ENCODE results near the gene PARP2.
"Not testable (repeated sequence)": the region's sequence is repeated elsewhere in the genome, so short reads cannot be mapped to it uniquely, and the experiment has no call there.

Gene PARP2

GRCh38 chr14:20347747-20348146, 4.3 kb downstream of the PARP2 start:
- no peak for DNase-seq

DNA sequence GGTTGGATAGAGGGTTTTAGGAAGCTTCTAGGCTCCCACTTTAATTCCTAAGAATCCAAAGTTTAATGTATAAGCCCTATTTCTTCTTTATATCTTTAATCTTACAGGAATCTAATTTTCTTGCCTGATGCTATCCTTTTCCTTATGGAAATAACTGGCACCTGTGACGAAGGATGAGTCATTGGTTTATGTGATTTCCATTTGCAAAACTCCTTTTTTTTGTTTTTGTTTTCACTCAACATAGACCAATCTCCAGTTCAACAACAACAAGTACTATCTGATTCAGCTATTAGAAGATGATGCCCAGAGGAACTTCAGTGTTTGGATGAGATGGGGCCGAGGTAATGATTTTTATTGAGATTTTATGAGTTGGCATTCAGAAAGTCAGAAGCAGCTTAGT, 6.8 kb downstream of the PARP2 start:
- DNase-seq, result no peak

GRCh38 chr14:20350860-20351259, 7.4 kb downstream of the PARP2 start:
- DNase-seq, result no peak

DNA sequence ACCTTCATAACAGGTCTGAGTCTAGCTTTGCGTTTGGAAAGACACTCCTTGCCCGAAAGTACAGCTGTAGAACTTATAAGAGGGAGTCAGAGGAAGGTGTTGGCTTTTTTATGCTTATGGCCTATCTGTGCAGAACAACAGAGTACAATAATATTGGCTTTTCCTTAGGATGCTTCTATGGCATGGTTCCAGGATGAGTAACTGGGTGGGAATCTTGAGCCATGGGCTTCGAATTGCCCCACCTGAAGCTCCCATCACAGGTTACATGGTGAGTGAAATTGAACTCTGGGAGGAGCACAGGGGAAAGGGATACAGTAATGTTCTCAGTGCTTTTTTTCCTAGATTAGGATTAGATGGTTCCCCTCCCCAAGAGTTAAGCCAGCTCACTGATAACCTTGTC, 13.0 kb downstream of the PARP2 start:
- DNase-seq, result no peak

DNA sequence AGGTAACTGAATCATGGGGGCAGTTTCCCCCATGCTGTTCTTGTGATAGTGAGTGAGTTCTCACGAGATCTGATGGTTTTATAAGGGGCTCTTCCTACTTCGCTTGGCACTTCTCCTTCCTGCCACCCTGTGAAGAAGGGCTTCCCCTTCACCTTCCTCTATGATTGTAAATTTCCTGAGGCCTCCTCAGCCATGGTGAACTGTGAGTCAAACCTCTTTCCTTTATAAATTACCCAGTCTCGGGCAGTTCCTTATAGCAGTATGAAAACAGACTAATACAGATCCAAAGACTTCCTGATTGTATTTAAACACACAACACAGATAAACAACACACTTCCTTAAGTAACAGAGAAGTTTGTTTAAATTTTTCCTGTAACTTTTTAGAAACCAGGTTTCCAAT, 15.0 kb downstream of the PARP2 start:
- DNase-seq, result not testable (repeated sequence)

DNA sequence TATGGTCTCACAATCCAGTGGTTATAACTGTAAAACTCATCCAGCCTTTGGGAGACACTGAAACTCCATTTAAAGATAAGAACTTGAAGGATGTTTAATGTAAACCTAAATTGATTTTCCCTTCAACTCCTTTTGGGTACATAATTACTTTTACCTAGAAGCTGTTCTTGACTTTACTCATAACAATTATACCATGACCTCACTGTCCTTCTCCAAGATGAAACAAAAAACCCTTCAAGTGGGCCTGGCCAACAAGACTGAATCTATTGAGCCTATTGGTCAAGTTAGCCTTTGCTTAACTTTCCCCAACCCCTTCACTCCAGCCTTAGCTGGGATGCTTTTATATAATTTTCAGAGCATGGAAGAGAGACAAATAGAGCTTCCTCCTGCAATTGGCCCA, 22.5 kb downstream of the PARP2 start:
- no peak for DNase-seq

GRCh38 chr14:20372796-20373195, 29.4 kb downstream of the PARP2 start:
- no peak for DNase-seq

- no peak for DNase-seq
Measured at GRCh38 chr14:20375471-20375870, 32.0 kb downstream of the PARP2 start.

DNA sequence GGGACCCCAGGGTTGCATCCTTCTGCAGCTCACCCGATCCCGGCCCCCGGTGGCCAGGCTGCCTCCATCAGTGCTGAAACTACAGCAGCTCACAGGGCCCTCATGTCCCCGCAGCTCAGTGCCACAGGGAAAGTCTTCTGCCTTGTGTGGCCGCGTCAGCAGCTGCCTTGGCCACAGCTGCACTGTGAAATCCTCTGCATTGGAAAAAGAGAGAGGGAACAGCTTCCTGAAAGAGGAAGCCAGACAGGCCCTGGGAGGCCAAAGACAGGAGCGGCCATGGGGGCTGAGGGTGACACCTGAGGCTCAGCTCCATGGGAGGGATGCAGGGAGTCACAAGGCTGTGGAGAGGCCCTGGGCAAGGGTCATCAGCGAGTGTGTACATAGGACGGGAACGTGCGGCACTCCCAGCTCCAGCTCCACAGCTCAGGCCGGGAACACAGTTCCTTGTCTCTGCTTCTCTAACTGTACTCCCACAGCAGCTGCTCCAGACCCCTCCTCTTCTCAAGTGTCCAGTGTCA, 32.7 kb downstream of the PARP2 start:
- no peak for DNase-seq

DNA sequence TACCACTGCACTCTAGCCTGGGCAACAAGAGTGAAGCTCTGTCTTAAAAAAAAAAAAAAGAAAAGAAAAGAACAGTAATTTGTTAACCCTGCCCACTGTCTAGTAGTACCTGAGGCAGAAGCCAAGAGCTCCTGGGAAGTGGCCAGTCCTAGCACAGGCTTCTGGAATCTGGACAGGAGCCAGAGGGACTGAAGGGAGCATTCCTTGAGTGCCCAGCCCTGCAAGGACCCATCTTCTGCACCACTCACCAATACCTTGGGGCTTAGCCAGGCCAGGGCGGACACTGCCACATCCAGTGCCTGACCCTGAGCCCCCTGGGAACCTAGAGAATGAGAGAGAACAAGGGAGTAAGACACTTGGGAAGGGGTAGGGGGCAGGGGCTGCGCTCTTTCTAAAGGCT, 33.7 kb downstream of the PARP2 start:
- DNase-seq, result no peak

GRCh38 chr14:20379743-20380142, 36.3 kb downstream of the PARP2 start:
- DNase-seq, result no peak

- no peak for DNase-seq
Measured at GRCh38 chr14:20380681-20381080, 37.2 kb downstream of the PARP2 start.

DNA sequence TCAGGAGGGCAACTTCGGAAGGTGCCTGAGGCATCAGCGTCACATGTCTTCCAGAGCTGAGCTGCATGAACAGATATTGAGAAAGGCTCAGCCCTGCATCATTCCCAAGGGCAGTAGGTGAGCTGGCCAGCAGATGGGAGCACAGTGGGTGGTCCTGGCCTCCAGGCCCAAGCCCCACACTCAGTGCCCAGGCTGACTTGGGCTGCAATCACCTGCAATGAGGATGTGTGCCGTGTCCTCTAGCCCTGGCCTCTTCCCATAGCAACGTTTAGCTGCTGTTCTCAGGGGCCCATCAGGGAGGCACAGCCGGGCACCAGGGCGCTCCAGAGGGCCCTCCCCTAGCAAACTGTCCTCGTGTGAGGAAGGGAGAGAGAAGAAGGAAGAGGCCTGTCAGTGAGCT, 37.9 kb downstream of the PARP2 start:
- DNase-seq, result no peak

DNA sequence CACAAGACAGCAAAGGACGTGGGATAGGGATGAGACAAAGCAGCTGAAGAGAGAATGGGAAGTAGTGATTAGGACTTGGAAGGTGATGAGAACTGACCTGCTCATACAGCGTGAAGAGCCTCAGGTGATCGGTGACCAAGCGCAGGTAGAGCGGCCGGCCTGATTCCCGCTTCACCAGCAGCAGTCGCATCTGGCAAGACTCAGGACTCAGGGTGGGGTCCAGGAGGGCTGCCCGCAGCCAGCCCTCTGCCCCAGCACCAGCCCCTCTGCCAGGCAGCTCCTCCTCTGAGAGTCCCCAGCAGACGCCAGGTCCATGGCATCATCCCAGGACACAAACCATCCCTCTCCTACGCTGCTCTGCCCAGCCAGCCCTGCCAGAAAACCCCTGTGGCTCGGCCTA, 39.1 kb downstream of the PARP2 start:
- no peak for DNase-seq

DNA sequence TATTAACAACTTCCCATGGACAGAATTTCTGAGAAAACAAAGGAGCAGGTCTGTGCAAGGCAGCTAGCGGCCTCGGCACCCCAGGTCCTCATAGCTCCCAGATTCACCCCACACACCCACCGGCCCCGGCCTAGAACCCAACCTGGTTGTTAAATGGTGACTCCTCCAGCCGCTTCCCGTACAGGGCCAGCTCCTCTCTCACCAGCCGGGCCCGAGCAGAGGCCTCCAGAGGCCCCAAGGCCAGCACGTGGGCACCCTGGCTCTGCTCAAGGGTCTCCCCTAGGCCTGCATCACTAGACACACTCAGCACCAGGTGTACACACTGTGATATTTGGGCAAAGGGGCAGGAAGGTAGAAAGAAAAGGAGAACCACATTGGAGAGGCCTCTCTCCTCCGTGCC, 39.6 kb downstream of the PARP2 start:
- DNase-seq, result no peak

DNA sequence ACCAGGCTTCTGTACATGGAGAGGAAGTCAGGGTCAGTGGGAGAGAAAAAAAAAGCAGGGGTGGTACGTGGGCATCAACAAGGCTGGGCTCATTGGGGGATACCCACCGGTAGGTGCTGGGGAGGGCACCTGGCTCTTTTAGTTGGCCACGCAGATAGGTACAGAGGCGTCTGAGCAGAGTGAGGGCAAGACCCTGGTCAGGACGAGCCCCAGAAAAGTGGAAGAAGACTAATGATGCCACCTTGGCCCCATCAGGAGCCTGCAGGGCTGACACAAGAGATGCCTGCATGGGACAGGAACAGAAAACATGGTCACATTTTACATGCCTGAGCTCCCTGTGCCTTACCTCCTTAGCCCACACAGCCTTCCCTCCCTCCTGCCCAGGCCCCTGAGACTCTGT, 40.2 kb downstream of the PARP2 start:
- no peak for DNase-seq

DNA sequence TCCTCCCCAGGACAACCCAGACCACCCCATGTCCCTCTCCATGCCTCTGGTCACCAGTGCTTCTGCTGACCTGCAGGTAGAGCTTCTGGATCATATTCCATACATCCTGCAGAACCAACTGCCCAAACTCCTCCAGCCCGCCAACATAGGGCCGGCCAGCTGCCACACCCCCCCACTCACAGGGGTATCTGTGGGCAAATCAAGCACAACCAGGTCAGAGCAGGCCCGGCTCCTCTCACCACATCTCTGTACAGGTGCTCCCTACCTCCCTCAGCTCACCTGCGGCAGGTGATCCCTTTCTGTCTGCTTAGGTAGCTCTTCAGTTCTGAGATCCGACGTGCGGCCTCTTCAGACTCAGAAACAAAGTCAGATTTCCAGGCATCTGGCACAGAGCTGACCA, 40.9 kb downstream of the PARP2 start:
- no peak for DNase-seq

DNA sequence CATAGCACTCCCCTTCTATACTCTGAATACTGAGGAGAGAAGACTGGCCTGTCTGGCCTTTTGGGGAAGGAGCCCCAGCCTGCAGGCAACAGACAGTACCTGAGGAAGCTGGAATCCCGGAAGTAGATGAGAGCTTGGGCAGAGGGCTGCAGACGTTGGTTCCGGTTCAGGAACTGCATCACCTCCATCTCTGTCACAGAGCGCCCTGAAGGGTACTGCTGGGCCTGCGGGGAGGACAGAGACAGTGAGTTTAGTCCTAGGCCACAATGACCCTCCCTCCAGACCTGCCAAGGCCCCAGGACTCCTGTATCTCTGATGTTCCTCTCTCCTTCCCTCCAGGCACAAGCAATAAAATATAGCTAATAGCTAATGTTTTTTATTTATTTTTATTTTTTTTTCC, 41.5 kb downstream of the PARP2 start:
- DNase-seq, result no peak

GRCh38 chr14:20386276-20386855, 42.9 kb downstream of the PARP2 start:
- DNase-seq, result no peak

- DNase-seq, result no peak
Measured at GRCh38 chr14:20387576-20387975, 44.1 kb downstream of the PARP2 start.

DNA sequence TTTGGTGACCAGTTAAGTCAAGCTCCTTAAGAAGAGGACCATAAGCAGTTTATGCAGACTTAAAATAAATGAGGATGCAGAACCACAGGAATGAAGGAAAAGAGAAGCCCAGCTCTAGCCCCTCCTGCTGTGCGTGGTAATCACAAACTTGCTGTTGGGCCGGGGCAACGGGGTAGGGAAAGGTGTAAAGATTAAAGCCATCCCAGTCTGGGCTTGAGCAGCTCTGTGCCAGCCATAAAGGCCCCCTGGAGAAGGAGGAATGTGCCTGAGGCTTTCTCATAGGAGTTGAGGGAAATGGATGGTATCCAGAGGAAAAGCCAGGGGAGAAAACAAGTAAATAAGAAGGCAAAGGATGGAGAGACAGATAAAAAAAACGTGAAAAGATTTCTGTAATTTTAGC, 44.7 kb downstream of the PARP2 start:
- DNase-seq, result no peak

DNA sequence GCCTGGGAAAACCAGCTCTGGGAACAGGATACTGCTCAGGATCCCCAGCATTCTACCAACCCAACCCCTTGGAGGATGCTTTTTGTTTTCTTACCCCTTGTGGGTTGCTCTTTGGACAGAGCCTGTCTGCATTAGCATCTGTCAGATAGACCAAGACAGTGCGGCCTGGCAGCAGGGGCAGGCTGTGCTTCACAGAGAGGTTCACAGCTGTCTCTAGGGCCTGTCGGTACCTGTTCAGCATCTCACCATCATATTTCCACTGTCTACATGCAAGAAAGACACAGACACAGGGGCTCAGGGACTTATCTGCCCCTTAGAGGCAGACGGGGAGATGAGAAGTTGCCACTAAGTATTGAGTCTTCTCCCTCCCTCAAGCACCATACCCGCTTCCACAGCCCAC, 48.1 kb downstream of the PARP2 start:
- no peak for DNase-seq

- no peak for DNase-seq
Measured at GRCh38 chr14:20397511-20397910, 54.1 kb downstream of the PARP2 start.

DNA sequence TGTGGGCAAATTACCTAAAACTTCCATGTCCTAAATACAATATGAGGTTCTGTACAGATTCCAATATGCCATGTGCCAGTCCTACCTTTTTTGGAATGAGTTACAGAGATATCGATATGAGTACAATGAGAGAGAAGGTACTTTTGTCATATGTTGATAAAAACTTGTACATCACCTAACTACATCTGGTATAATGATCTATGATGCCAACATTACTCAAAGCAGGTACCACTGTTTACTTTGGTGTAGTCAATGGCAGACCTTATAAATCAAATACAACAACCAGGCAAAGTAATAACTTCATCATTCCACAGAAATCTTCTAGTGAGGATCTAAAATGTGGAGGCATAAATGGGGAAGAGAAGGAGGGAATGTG, 57.1 kb downstream of the PARP2 start:
- no peak for DNase-seq

GRCh38 chr14:20400965-20401593, 57.6 kb downstream of the PARP2 start:
- no peak for DNase-seq
